MCF 10A (cell line): ENCODE data around the gene STOX2. TPM values are rescaled to one million over a fixed set of nuclear protein-coding genes. Genes with fewer than 3 reads are reported as not detected.

Experiments used
- BruUV-seq: library from RNA; stranded (reverse); fragments of 400-500 nt; replicated peaks from 2 replicates; lab custom pipeline; 2021; lab: Mats Ljungman, UMichigan
- CTCF ChIA-PET: fragments of 300-600 bp; sonication (Branson Sonifier 250); formaldehyde crosslinking; extraction: SDS; loops from one replicate; lab custom pipeline; 2021; ENCODE audit warnings: antibody characterized with exemption, inconsistent platforms; lab: Yijun Ruan, JAX
- POLR2A ChIA-PET: fragments of 300-600, 350-650 bp; sonication (Branson Sonifier 250); formaldehyde crosslinking; extraction: SDS; loops from one replicate; lab custom pipeline; 2020; ENCODE audit warnings: antibody characterized with exemption, inconsistent platforms; lab: Yijun Ruan, JAX
- DNase-seq: peaks from one replicate; pipeline ENCODE4 v3.0.0-alpha.2; 2018; ENCODE audit not compliant: unreplicated experiment
- H3K27ac Mint-ChIP-seq: one replicate; pipeline ENCODE4 v1.8.0; 2022; ENCODE audit warnings: mild to moderate bottlenecking, low read depth, mixed read lengths; ENCODE audit not compliant: unreplicated experiment
- H3K27me3 Mint-ChIP-seq: one replicate; pipeline ENCODE4 v1.8.0; 2022; ENCODE audit warnings: mixed read lengths; ENCODE audit not compliant: insufficient read depth, unreplicated experiment
- H3K36me3 Mint-ChIP-seq: one replicate; pipeline ENCODE4 v1.8.0; 2022; ENCODE audit warnings: mild to moderate bottlenecking, moderate library complexity, mixed read lengths; ENCODE audit not compliant: insufficient read depth, unreplicated experiment
- H3K4me1 Mint-ChIP-seq: one replicate; pipeline ENCODE4 v1.8.0; 2022; ENCODE audit warnings: mixed read lengths; ENCODE audit not compliant: insufficient read depth, unreplicated experiment
- H3K4me3 Mint-ChIP-seq: one replicate; pipeline ENCODE4 v1.8.0; 2022; ENCODE audit warnings: mild to moderate bottlenecking, moderate library complexity, mixed read lengths; ENCODE audit not compliant: unreplicated experiment
- H3K9me3 Mint-ChIP-seq: one replicate; pipeline ENCODE4 v1.8.0; 2022; ENCODE audit warnings: mixed read lengths; ENCODE audit not compliant: unreplicated experiment
- CTCF ChIP-seq: fragments of 200-600 bp; IDR thresholded peaks from one replicate; pipeline ENCODE4 v1.8.0; 2022; ENCODE audit warnings: antibody characterized with exemption, mild to moderate bottlenecking; ENCODE audit not compliant: unreplicated experiment
- intact Hi-C: fragments of 100-400 bp; cut with micrococcal nuclease; formaldehyde crosslinking; loops from 2 replicates; pipeline ENCODE4 v1.14.1; 2022
- total RNA-seq: library from RNA; stranded (reverse); gene quantifications from 2 replicates; pipeline ENCODE4 v1.2.3, GENCODE V29; 2022

Gene STOX2
- total RNA-seq, 1 experiment from 2014 or later: 1.1 TPM

GRCh38 chr4:183906739-183907651 is 1.9 kb downstream of the STOX2 start:
- ChIA-PET CTCF (no interaction called here), POLR2A (interaction anchor here (1.0 to 2.8 kb wide), 2 partner anchors 81 to 83 kb away, joined by 3 to 10 read pairs; no protein-coding TSS in a partner anchor)
- Mint-ChIP-seq H3K4me1 (no peaks in the 10 kb centered on the region), H3K36me3 (no peaks in the 10 kb centered on the region), H3K4me3 (no peak overlapping the region), H3K27ac (no peak overlapping the region), H3K27me3 (no peaks in the 10 kb centered on the region), H3K9me3 (no peaks in the 10 kb centered on the region)
- BruUV-seq: no TSS peak
- DNase-seq: no peak
- TF ChIP-seq CTCF: no peak
- intact Hi-C loops: no loop called here

- no peak for TF ChIP-seq CTCF
- Mint-ChIP-seq H3K4me1 (no peaks in the 10 kb centered on the region), H3K27me3 (no peaks in the 10 kb centered on the region), H3K27ac (no peak overlapping the region), H3K4me3 (no peak overlapping the region), H3K9me3 (no peaks in the 10 kb centered on the region), H3K36me3 (no peaks in the 10 kb centered on the region)
- no peak for DNase-seq
- BruUV-seq: no TSS peak
- intact Hi-C loops: no loop called here
- POLR2A ChIA-PET: no interaction called here
- CTCF ChIA-PET: interaction anchor here (0.6 to 0.7 kb wide), 2 partner anchors 9 to 344 kb away, joined by 3 to 4 read pairs; no protein-coding TSS in a partner anchor
These were observed 3.0 kb downstream of the STOX2 start for GRCh38 chr4:183907871-183908683.

- no peak overlapping the region for H3K27ac Mint-ChIP-seq
- TF ChIP-seq CTCF: no peak
- CTCF ChIA-PET: no interaction called here
These were observed 4.1 kb downstream of the STOX2 start for GRCh38 chr4:183909187-183909586.

GRCh38 chr4:183909801-183910200 is 4.7 kb downstream of the STOX2 start:
- TF ChIP-seq CTCF: no peak
- no peaks in the 10 kb centered on the region for H3K36me3 Mint-ChIP-seq
- no peak for DNase-seq
- no peak overlapping the region for H3K27ac Mint-ChIP-seq
- ChIA-PET CTCF (interaction anchor here (0.7 kb wide), 1 partner anchor 18 kb away, joined by 4 read pairs; no protein-coding TSS in a partner anchor), POLR2A (interaction anchor here (1.6 kb wide), 1 partner anchor 78 kb away, joined by 7 read pairs; no protein-coding TSS in a partner anchor)
- H3K9me3 Mint-ChIP-seq: no peaks in the 10 kb centered on the region
- no TSS peak for BruUV-seq
- no peaks in the 10 kb centered on the region for H3K4me1 Mint-ChIP-seq
- intact Hi-C loops: no loop called here
- H3K4me3 Mint-ChIP-seq: no peak overlapping the region
- no peaks in the 10 kb centered on the region for H3K27me3 Mint-ChIP-seq

More at GRCh38 chr4:183909187-183909586, 4.1 kb downstream of the STOX2 start:
- intact Hi-C loops: no loop called here
- no peaks in the 10 kb centered on the region for H3K9me3 Mint-ChIP-seq
- no peak for DNase-seq
- H3K4me1 Mint-ChIP-seq: no peaks in the 10 kb centered on the region
- H3K36me3 Mint-ChIP-seq: no peaks in the 10 kb centered on the region
- H3K4me3 Mint-ChIP-seq: no peak overlapping the region
- POLR2A ChIA-PET: interaction anchor here (1.6 kb wide), 1 partner anchor 79 kb away, joined by 7 read pairs; no protein-coding TSS in a partner anchor
- no TSS peak for BruUV-seq
- no peaks in the 10 kb centered on the region for H3K27me3 Mint-ChIP-seq
